GM12878 (cell line): Measurements from ENCODE around the gene CETP. TPM values are rescaled to one million over a fixed set of nuclear protein-coding genes. Genes with fewer than 3 reads are reported as not detected.
A peak's percentile ranks its signal among the peaks of the same experiment; 100 is the strongest.

Experiments
- ATAC-seq: fragments of 200-7000 bp; cut with Tn5 transposase; 3 replicates; pipeline ENCODE4 v1.9.1; 2020; ENCODE audit warnings: mild to moderate bottlenecking, moderate library complexity
- BruUV-seq: library from RNA; stranded (reverse); fragments of 400-500 nt; replicated peaks from 2 replicates; lab custom pipeline; 2021; lab: Mats Ljungman, UMichigan
- CTCF ChIA-PET: fragments of 300-600 bp; sonication (Branson Sonifier 250); formaldehyde crosslinking; extraction: SDS; loops from one replicate; lab custom pipeline; 2021; ENCODE audit warnings: inconsistent platforms; lab: Yijun Ruan, JAX
- POLR2A ChIA-PET: fragments of 350-600 bp; formaldehyde crosslinking; extraction: SDS; loops from one replicate; lab custom pipeline; 2021; ENCODE audit warnings: inconsistent platforms; lab: Charles Lee
- RAD21 ChIA-PET: fragments of 300-600 bp; sonication (Branson Sonifier 250); formaldehyde crosslinking; loops from one replicate; lab custom pipeline; 2023; ENCODE audit warnings: antibody characterized with exemption; ENCODE audit not compliant: unreplicated experiment; lab: Charles Lee
- SMC1A ChIA-PET: fragments of 300-600 bp; sonication (Branson Sonifier 250); formaldehyde crosslinking; loops from one replicate; lab custom pipeline; 2023; ENCODE audit not compliant: unreplicated experiment, uncharacterized antibody; lab: Charles Lee
- DNase-seq: peaks from one replicate; pipeline ENCODE4 v3.0.0-alpha.2; 2011; ENCODE audit warnings: low read depth, low spot score
- FAIRE-seq: peaks from 3 replicates; lab custom pipeline; 2011; peaks lifted over from hg19 to GRCh38; lab: Jason Lieb, UNC
- H2AFZ ChIP-seq: 2 replicates; pipeline ENCODE4 v1.6.0; 2011; ENCODE audit warnings: low read depth, low read length, control low read depth; ENCODE audit not compliant: control insufficient read depth
- H3K27ac ChIP-seq: 2 replicates; pipeline ENCODE4 v1.5.1; 2011; ENCODE audit warnings: control low read depth; ENCODE audit not compliant: control insufficient read depth, insufficient read depth
- H3K27me3 ChIP-seq, 2 experiments: replicated peaks in 1 of 2; 2 replicates each; pipeline versions ENCODE4 v1.6.0 to v1.6.1; 2011; ENCODE audit warnings: low read length in 1 of 2; ENCODE audit not compliant: control insufficient read depth in 2 of 2, insufficient read depth in 2 of 2
- H3K36me3 ChIP-seq, 2 experiments: 2 replicates each; pipeline ENCODE4 v1.5.1; 2011; ENCODE audit warnings: low read length in 1 of 2; ENCODE audit not compliant: control insufficient read depth in 2 of 2, insufficient read depth in 2 of 2
- H3K4me1 ChIP-seq: 2 replicates; pipeline ENCODE4 v1.6.1; 2011; ENCODE audit warnings: mild to moderate bottlenecking, low read length, moderate library complexity, mixed read lengths; ENCODE audit not compliant: control insufficient read depth, insufficient read depth
- H3K4me2 ChIP-seq: 2 replicates; pipeline ENCODE4 v1.6.0; 2011; ENCODE audit warnings: control low read depth; ENCODE audit not compliant: control insufficient read depth, insufficient read depth
- H3K4me3 ChIP-seq: fragments of 200-600 bp; sonication (generic); 2 replicates; pipeline ENCODE4 v1.5.1; 2016
- H3K79me2 ChIP-seq: 2 replicates; pipeline ENCODE4 v1.6.0; 2011; ENCODE audit warnings: low read length; ENCODE audit not compliant: control insufficient read depth, insufficient read depth
- H3K9ac ChIP-seq: 2 replicates; pipeline ENCODE4 v1.8.0; 2011; ENCODE audit warnings: low read length, control low read depth, mixed read lengths; ENCODE audit not compliant: control insufficient read depth, insufficient read depth
- H3K9me3 ChIP-seq: replicated peaks from 3 replicates; pipeline ENCODE4 v1.5.1; 2011; ENCODE audit warnings: mild to moderate bottlenecking, low read length; ENCODE audit not compliant: control insufficient read depth, insufficient read depth
- H4K20me1 ChIP-seq: 2 replicates; pipeline ENCODE4 v1.6.0; 2011; ENCODE audit not compliant: control insufficient read depth, insufficient read depth
- BCL11A ChIP-seq: IDR thresholded peaks from 2 replicates; pipeline ENCODE4 v1.6.1; 2011; ENCODE audit warnings: low read depth, low read length
- BCL3 ChIP-seq: IDR thresholded peaks from 2 replicates; pipeline ENCODE4 v1.6.1; 2011; ENCODE audit warnings: borderline replicate concordance, low read depth, mild to moderate bottlenecking, moderate library complexity, low read length; ENCODE audit not compliant: insufficient read depth, poor library complexity, severe bottlenecking
- KDM1A ChIP-seq: fragments of 200-600 bp; sonication (generic); IDR thresholded peaks from 2 replicates; pipeline ENCODE4 v1.6.1; 2016; ENCODE audit warnings: borderline replicate concordance
- POLR2AphosphoS2 ChIP-seq: IDR thresholded peaks from 2 replicates; pipeline ENCODE4 v1.6.1; 2011; ENCODE audit warnings: low read depth, mild to moderate bottlenecking, low read length, improper control_type of control experiment, moderate library complexity
- RB1 ChIP-seq: fragments of 450-650 bp; formaldehyde crosslinking; IDR thresholded peaks from 2 replicates; pipeline ENCODE4 v1.6.1; 2017; ENCODE audit warnings: mild to moderate bottlenecking, borderline replicate concordance
- SKIL ChIP-seq: fragments of 450-650 bp; IDR thresholded peaks from 2 replicates; pipeline ENCODE4 v1.6.1; 2017; ENCODE audit warnings: mild to moderate bottlenecking, low read depth, inconsistent platforms; ENCODE audit not compliant: poor library complexity, severe bottlenecking
- STAT1 ChIP-seq: fragments of 450-650 bp; conservative IDR thresholded peaks from 2 replicates; pipeline ENCODE4 v1.6.1; 2014; ENCODE audit warnings: antibody characterized with exemption, mild to moderate bottlenecking
- TCF3 ChIP-seq: IDR thresholded peaks from 2 replicates; pipeline ENCODE4 v1.6.1; 2012; ENCODE audit warnings: low read depth, mild to moderate bottlenecking, low read length, borderline replicate concordance; ENCODE audit not compliant: insufficient read depth
- YBX1 ChIP-seq: fragments of 450-650 bp; IDR thresholded peaks from 2 replicates; pipeline ENCODE4 v1.6.1; 2016; ENCODE audit warnings: antibody characterized with exemption
- ZNF24 ChIP-seq: fragments of 450-650 bp; IDR thresholded peaks from 2 replicates; pipeline ENCODE4 v1.6.1; 2017; ENCODE audit warnings: antibody characterized with exemption, mild to moderate bottlenecking
- ZNF687 ChIP-seq: fragments of 450-650 bp; IDR thresholded peaks from 2 replicates; pipeline ENCODE4 v1.6.1; 2017; ENCODE audit warnings: mild to moderate bottlenecking, moderate library complexity
- WGBS: methylation state at CpG from one replicate; pipeline ENCODE4 v1.1.6; 2016; ENCODE audit warnings: low lambda C conversion rate; ENCODE audit not compliant: insufficient replicate concordance, insufficient coverage; ENCODE audit errors: missing lambda C conversion rate; 5-methylcytosine and 5-hydroxymethylcytosine counted together
- in situ Hi-C: fragments of 300-500 bp; cut with MboI; formaldehyde crosslinking; loops from 9 replicates; pipeline ENCODE4 v1.14.3; 2018; ENCODE audit warnings: mixed read lengths
- intact Hi-C: fragments of 100-400 bp; cut with micrococcal nuclease; formaldehyde crosslinking; loops from one replicate; pipeline ENCODE4 v1.14.2; 2022; ENCODE audit not compliant: unreplicated experiment
- polyA plus RNA-seq, 11 experiments: library from polyadenylated mRNA; depleted of rRNA in 4 of 11; unstranded in 6 of 11; stranded (reverse) in 5 of 11; fragments of >200 nt; fragmentation: Nextera tagmentation in 4 of 11; fragmentation: Illumina TruSeq in 1 of 11; extraction: Ambion mirVana in 4 of 11; extraction: Trizol in 1 of 11; gene quantifications; 1 replicate in 1 of 11; 2 replicates in 10 of 11; pipeline versions ENCODE4 v1.2.1 to v1.2.3, GENCODE V29; 2011 to 2016; ENCODE audit warnings: inconsistent platforms in 2 of 11, missing spikeins in 2 of 11, low read depth in 1 of 11
- total RNA-seq, 4 experiments: library from RNA; depleted of rRNA in 3 of 4; stranded (reverse); fragments of >200 nt in 3 of 4; fragmentation: Illumina TruSeq in 1 of 4; extraction: Trizol in 1 of 4; gene quantifications; 2 replicates each; pipeline versions ENCODE4 v1.2.1 to v1.2.3, GENCODE V29; 2013 to 2021

The CETP gene
- total and polyA plus RNA-seq, 10 of the 15 experiments (the other 5 are each of a cell fraction or from before 2014, with no cell fraction given) = 1.2 to 6.4 (median 2.1) TPM

GRCh38 chr16:56980792-56981724 lies 19.3 kb downstream of the CETP start:
- in situ Hi-C loops (no loop called here), intact Hi-C loops (loop anchor here (1.0 kb wide), 2 partner anchors 9 to 10 kb away; no protein-coding TSS in a partner anchor)
- Histone ChIP-seq H3K4me3 (no peak overlapping the region), H3K4me2 (peak overlapping the region; percentile 84), H3K9ac (peak overlapping the region; percentile 19), H3K79me2 (peaks cover 6% of the 10 kb centered on the region), H3K27ac (peak overlapping the region; percentile 41), H3K36me3 (no peaks in the 10 kb centered on the region), H3K27me3 (no peaks in the 10 kb centered on the region), H2AFZ (peak overlapping the region; percentile 7), H3K9me3 (no peaks in the 10 kb centered on the region), H4K20me1 (no peaks in the 10 kb centered on the region), H3K4me1 (peaks cover 48% of the 10 kb centered on the region)
- BruUV-seq = no TSS peak
- CTCF ChIA-PET = interaction anchor here (0.8 to 19.4 kb wide), 16 partner anchors 8 to 72 kb away, joined by 3 to 420 read pairs (median 4); partner anchors contain the start of genes CETP and NLRC5
- no peak for DNase-seq
- POLR2A ChIA-PET = interaction anchor here (0.6 to 15.9 kb wide), 13 partner anchors 8 to 92 kb away, joined by 3 to 343 read pairs (median 7); partner anchors contain the start of gene NLRC5
- peak; percentile 67 for ATAC-seq
- 21% methylated on average over 16 of the region's 16 CpGs for WGBS
- RAD21 ChIA-PET = interaction anchor here (1.0 to 22.4 kb wide), 9 partner anchors 8 to 113 kb away, joined by 3 to 473 read pairs (median 11); partner anchors contain the start of genes CETP and NLRC5
- SMC1A ChIA-PET = interaction anchor here (0.7 to 31.6 kb wide), 14 partner anchors 8 to 113 kb away, joined by 3 to 604 read pairs (median 6); partner anchors contain the start of genes CETP and NLRC5
- no peak for FAIRE-seq
- TF ChIP-seq ZNF24 (peak; percentile 68; the same call in 1 of the 2 replicates), TCF3 (no peak), YBX1 (peak; percentile 96), SKIL (peak; percentile 73), POLR2AphosphoS2 (no peak), STAT1 (0 out of 2 replicates have a peak, but pooled peaks have one; percentile 42), BCL3 (peak; percentile 90), KDM1A (no peak), ZNF687 (peak; percentile 82), BCL11A (0 out of 2 replicates have a peak, but pooled peaks have one; percentile 12), RB1 (peak; percentile 99)
